ENCODE results near the gene PIP4P1. TPM values are rescaled to one million over a fixed set of nuclear protein-coding genes. Genes with fewer than 3 reads are reported as not detected.
A peak's percentile ranks its signal among the peaks of the same experiment; 100 is the strongest.

The PIP4P1 gene
- total and polyA plus RNA-seq, 2 of the 13 experiments (the other 11 are each of a cell fraction or from before 2014, with no cell fraction given): 33.4 to 47.0 TPM

GRCh38 chr14:20454516-20455354 is 6.5 kb downstream of the PIP4P1 start, which contains the start of the genes APEX1 and OSGEP (continued):
- TF ChIP-seq, protein P1, sequence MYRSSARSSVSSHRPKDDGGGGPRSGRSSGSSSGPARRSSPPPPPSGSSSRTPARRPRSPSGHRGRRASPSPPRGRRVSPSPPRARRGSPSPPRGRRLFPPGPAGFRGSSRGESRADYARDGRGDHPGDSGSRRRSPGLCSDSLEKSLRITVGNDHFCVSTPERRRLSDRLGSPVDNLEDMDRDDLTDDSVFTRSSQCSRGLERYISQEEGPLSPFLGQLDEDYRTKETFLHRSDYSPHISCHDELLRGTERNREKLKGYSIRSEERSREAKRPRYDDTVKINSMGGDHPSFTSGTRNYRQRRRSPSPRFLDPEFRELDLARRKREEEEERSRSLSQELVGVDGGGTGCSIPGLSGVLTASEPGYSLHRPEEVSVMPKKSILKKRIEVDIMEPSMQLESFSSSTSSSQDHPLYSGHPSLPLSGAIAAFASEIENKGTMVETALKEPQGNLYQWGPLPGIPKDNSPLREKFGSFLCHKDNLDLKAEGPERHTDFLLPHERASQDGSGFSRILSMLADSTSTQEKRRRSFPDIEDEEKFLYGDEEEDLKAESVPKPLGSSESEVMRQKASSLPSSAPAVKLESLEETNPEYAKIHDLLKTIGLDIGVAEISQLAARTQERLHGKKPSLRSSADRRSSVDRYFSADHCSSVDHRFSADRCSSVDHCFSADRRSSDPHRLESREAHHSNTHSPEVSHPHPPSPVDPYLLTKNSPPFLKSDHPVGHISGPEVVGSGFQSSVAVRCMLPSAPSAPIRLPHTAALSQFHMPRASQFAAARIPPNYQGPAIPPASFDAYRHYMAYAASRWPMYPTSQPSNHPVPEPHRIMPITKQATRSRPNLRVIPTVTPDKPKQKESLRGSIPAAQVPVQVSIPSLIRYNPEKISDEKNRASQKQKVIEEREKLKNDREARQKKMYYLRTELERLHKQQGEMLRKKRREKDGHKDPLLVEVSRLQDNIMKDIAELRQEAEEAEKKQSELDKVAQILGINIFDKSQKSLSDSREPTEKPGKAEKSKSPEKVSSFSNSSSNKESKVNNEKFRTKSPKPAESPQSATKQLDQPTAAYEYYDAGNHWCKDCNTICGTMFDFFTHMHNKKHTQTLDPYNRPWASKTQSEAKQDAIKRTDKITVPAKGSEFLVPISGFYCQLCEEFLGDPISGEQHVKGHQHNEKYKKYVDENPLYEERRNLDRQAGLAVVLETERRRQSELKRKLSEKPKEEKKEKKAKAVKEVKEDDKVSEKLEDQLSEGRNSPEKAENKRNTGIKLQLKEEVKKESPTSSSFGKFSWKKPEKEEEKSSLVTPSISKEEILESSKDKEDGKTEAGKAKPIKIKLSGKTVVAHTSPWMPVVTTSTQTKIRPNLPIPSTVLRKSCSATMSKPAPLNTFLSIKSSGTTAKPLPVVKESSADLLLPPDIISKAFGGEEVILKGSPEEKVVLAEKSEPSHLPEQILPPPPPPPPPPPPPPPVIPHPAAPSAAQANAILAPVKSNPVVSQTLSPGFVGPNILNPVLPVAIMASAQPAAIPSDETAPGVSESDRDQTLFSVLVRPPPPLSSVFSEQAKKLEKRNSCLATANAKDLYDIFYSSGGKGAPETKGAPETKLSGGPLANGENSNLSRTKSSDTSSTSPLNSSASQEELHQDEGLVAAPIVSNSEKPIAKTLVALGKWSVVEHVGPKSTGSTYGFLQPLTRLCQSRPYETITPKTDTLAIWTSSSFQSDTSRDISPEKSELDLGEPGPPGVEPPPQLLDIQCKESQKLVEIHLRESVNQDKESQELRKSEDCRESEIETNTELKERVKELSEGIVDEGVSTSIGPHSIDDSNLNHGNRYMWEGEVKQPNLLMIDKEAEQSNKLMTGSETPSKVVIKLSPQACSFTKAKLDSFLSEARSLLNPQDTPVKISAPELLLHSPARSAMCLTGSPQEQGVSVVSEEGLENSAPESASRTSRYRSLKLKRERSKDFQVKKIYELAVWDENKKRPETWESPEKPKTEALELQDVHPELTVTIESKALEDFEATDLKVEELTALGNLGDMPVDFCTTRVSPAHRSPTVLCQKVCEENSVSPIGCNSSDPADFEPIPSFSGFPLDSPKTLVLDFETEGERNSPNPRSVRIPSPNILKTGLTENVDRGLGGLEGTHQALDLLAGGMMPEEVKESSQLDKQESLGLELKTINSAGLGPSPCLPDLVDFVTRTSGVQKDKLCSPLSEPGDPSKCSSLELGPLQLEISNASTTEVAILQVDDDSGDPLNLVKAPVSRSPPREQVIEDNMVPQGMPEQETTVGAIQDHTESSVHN (CRISPR knock-in tag; IDR thresholded peaks at IDR 0.05): no peak
- TF ChIP-seq SNRNP70 (IDR thresholded peaks at IDR 0.05; ENCODE audit: low read depth, low read length) (no peak), BRF2 (CRISPR knock-in tag; IDR thresholded peaks at IDR 0.05) (peak; percentile 60; the same call in 1 of the 2 replicates), HIC2 (CRISPR knock-in tag; IDR thresholded peaks at IDR 0.05; ENCODE audit: low read depth) (peak; percentile 74; the same call in 1 of the 2 replicates), ZNF33B (CRISPR knock-in tag; IDR thresholded peaks at IDR 0.05) (no peak; the same call in none of the 2 replicates), GATAD2A (CRISPR knock-in tag; IDR thresholded peaks at IDR 0.05) (peak; percentile 76), TBX2 (CRISPR knock-in tag; IDR thresholded peaks at IDR 0.05; ENCODE audit: borderline replicate concordance) (peak; percentile 83), ZNF235 (CRISPR knock-in tag; IDR thresholded peaks at IDR 0.05; ENCODE audit: borderline replicate concordance) (no peak), ARID5B (CRISPR knock-in tag; IDR thresholded peaks at IDR 0.05) (peak; percentile 25), RBM22 (optimal IDR thresholded peaks at IDR 0.05; ENCODE audit: low read length) (peak; percentile 59)
- TF ChIP-seq, protein P2, sequence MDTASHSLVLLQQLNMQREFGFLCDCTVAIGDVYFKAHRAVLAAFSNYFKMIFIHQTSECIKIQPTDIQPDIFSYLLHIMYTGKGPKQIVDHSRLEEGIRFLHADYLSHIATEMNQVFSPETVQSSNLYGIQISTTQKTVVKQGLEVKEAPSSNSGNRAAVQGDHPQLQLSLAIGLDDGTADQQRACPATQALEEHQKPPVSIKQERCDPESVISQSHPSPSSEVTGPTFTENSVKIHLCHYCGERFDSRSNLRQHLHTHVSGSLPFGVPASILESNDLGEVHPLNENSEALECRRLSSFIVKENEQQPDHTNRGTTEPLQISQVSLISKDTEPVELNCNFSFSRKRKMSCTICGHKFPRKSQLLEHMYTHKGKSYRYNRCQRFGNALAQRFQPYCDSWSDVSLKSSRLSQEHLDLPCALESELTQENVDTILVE (CRISPR knock-in tag; IDR thresholded peaks at IDR 0.05): peak; percentile 52
